HG02981 (cell line): Measurements from ENCODE around the gene SCAF4.
"Not testable (repeated sequence)": the region's sequence is repeated elsewhere in the genome, so short reads cannot be mapped to it uniquely, and the experiment has no call there.

ENCODE experiments used
- ATAC-seq: cut with Tn5 transposase; IDR thresholded peaks from one replicate; pipeline ENCODE4 v1.9.1; 2021; ENCODE audit warnings: mild to moderate bottlenecking, moderate library complexity; ENCODE audit not compliant: unreplicated experiment

The SCAF4 gene

GRCh38 chr21:31673321-31673912 lies 58.5 kb downstream of the SCAF4 start:
- no peak for ATAC-seq

- ATAC-seq, result no peak
Measured at GRCh38 chr21:31671931-31672330, 60.0 kb downstream of the SCAF4 start.

GRCh38 chr21:31671146-31671716 lies 60.7 kb downstream of the SCAF4 start:
- ATAC-seq, result no peak

- no peak for ATAC-seq
Measured at GRCh38 chr21:31670070-31670469, 61.8 kb downstream of the SCAF4 start.

- ATAC-seq, result peak; percentile 59
Measured at GRCh38 chr21:31668651-31669491, 63.0 kb downstream of the SCAF4 start.

GRCh38 chr21:31667639-31668038 lies 64.3 kb downstream of the SCAF4 start:
- no peak for ATAC-seq

- no peak for ATAC-seq
Measured at GRCh38 chr21:31667132-31667531, 64.8 kb downstream of the SCAF4 start.

- no peak for ATAC-seq
Measured at GRCh38 chr21:31666445-31667010, 65.4 kb downstream of the SCAF4 start.

GRCh38 chr21:31665869-31666268 lies 66.0 kb downstream of the SCAF4 start:
- ATAC-seq, result not testable (repeated sequence)

GRCh38 chr21:31665397-31665796 lies 66.5 kb downstream of the SCAF4 start:
- no peak for ATAC-seq

GRCh38 chr21:31663584-31664249 lies 68.2 kb downstream of the SCAF4 start:
- no peak for ATAC-seq

- no peak for ATAC-seq
Measured at GRCh38 chr21:31660591-31660990, 71.3 kb downstream of the SCAF4 start.

GRCh38 chr21:31660259-31660565 lies 71.7 kb downstream of the SCAF4 start:
- ATAC-seq, result peak; percentile 22

GRCh38 chr21:31659536-31660258 lies 72.2 kb downstream of the SCAF4 start, which contains the start of gene SOD1:
TSS of gene SOD1 (plus strand) at chr21:31659693. CDS start at chr21:31659770, 77 bp downstream.
- peak; percentile 94 for ATAC-seq

GRCh38 chr21:31659286-31659535 lies 72.7 kb downstream of the SCAF4 start:
- ATAC-seq, result peak; percentile 32

- no peak for ATAC-seq
Measured at GRCh38 chr21:31658053-31658452, 73.9 kb downstream of the SCAF4 start.

GRCh38 chr21:31656199-31657095 lies 75.5 kb downstream of the SCAF4 start:
- ATAC-seq, result no peak

GRCh38 chr21:31654821-31655580 lies 76.9 kb downstream of the SCAF4 start:
- ATAC-seq, result not testable (repeated sequence)

GRCh38 chr21:31654340-31654739 lies 77.6 kb downstream of the SCAF4 start:
- ATAC-seq, result no peak
